GM21786 (cell line): ENCODE measurements around the gene NUP62.
A peak's percentile ranks its signal among the peaks of the same experiment; 100 is the strongest.
"Not testable (repeated sequence)": the region's sequence is repeated elsewhere in the genome, so short reads cannot be mapped to it uniquely, and the experiment has no call there.

Experiments used
- ATAC-seq: cut with Tn5 transposase; IDR thresholded peaks from one replicate; pipeline ENCODE4 v1.9.1; 2021; ENCODE audit not compliant: unreplicated experiment

Gene NUP62

GRCh38 chr19:49952479-49952836 is 23.2 kb upstream of the NUP62 start:
- ATAC-seq = no peak

GRCh38 chr19:49951806-49952478 is 22.6 kb upstream of the NUP62 start:
- no peak for ATAC-seq

GRCh38 chr19:49950956-49951526 is 21.7 kb upstream of the NUP62 start:
- no peak for ATAC-seq

GRCh38 chr19:49950590-49950948 is 21.3 kb upstream of the NUP62 start:
- ATAC-seq = no peak

- ATAC-seq = no peak
Measured at GRCh38 chr19:49949742-49950589, 20.7 kb upstream of the NUP62 start.

- ATAC-seq = no peak
Measured at GRCh38 chr19:49946415-49946814, 17.1 kb upstream of the NUP62 start.

GRCh38 chr19:49944567-49944966 is 15.3 kb upstream of the NUP62 start:
- ATAC-seq = not testable (repeated sequence)

- no peak for ATAC-seq
Measured at GRCh38 chr19:49940482-49940791, 11.1 kb upstream of the NUP62 start.

GRCh38 chr19:49939721-49940481 is 10.6 kb upstream of the NUP62 start:
- no peak for ATAC-seq

- ATAC-seq = no peak
Measured at GRCh38 chr19:49938662-49939061, 9.4 kb upstream of the NUP62 start.

- ATAC-seq = no peak
Measured at GRCh38 chr19:49937750-49938381, 8.6 kb upstream of the NUP62 start.

- ATAC-seq = no peak
Measured at GRCh38 chr19:49936549-49936948, 7.2 kb upstream of the NUP62 start.

- no peak for ATAC-seq
Measured at GRCh38 chr19:49933643-49934042, 4.3 kb upstream of the NUP62 start.

- ATAC-seq = no peak
Measured at GRCh38 chr19:49932731-49933131, 3.4 kb upstream of the NUP62 start.

- ATAC-seq = no peak
Measured at GRCh38 chr19:49932041-49932451, 2.7 kb upstream of the NUP62 start.

GRCh38 chr19:49931293-49932040 is 2.2 kb upstream of the NUP62 start:
- ATAC-seq = no peak

- no peak for ATAC-seq
Measured at GRCh38 chr19:49930483-49931011, 1.2 kb upstream of the NUP62 start.

GRCh38 chr19:49929611-49930482 is 543 bp upstream of the NUP62 start:
- peak; percentile 64 for ATAC-seq

- ATAC-seq = no peak
Measured at GRCh38 chr19:49927526-49928264, 1.6 kb downstream of the NUP62 start.
